ENCODE data around the gene DAB1.

Gene DAB1

GRCh38 chr1:57450981-57451380, 27.1 kb upstream of the DAB1 start:
- H3K9me3 ChIP-seq (ENCODE audit: insufficient read depth, low read length): no peaks in the 10 kb centered on the region
- H3K36me3 ChIP-seq (ENCODE audit: low read length): no peaks in the 10 kb centered on the region
- H3K79me2 ChIP-seq (ENCODE audit: insufficient read depth, low read length): no peaks in the 10 kb centered on the region
- H3K4me2 ChIP-seq (ENCODE audit: low read depth, low read length, poor library complexity, severe bottlenecking): no peak overlapping the region
- no peak overlapping the region for H2AFZ ChIP-seq (ENCODE audit: low read depth, low read length, severe bottlenecking)
- H3K27ac ChIP-seq (ENCODE audit: low read depth, low read length): no peak overlapping the region
- no peak for TF ChIP-seq CTCF (IDR thresholded peaks at IDR 0.05; ENCODE audit: insufficient read depth, low read length, poor library complexity, severe bottlenecking)
- H4K20me1 ChIP-seq (ENCODE audit: low read depth, low read length): no peaks in the 10 kb centered on the region
- no peak overlapping the region for H3K4me3 ChIP-seq (ENCODE audit: insufficient read depth, low read length, poor library complexity, severe bottlenecking)
- H3F3A ChIP-seq (ENCODE audit: insufficient read depth): no peaks in the 10 kb centered on the region
- no peaks in the 10 kb centered on the region for H3K27me3 ChIP-seq (ENCODE audit: low read length)
- H3K9ac ChIP-seq (ENCODE audit: low read length): no peak overlapping the region
- no peaks in the 10 kb centered on the region for H3K9me2 ChIP-seq (replicated peaks; ENCODE audit: insufficient read depth, low read length)

GRCh38 chr1:57447551-57447950, 23.7 kb upstream of the DAB1 start:
- Histone ChIP-seq H4K20me1 (ENCODE audit: low read depth, low read length) (no peaks in the 10 kb centered on the region), H3K27me3 (ENCODE audit: low read length) (no peaks in the 10 kb centered on the region), H3K9ac (ENCODE audit: low read length) (no peak overlapping the region), H3K9me3 (ENCODE audit: insufficient read depth, low read length) (no peaks in the 10 kb centered on the region), H3F3A (ENCODE audit: insufficient read depth) (no peaks in the 10 kb centered on the region), H3K79me2 (ENCODE audit: insufficient read depth, low read length) (no peaks in the 10 kb centered on the region), H3K36me3 (ENCODE audit: low read length) (no peaks in the 10 kb centered on the region), H2AFZ (ENCODE audit: low read depth, low read length, severe bottlenecking) (no peak overlapping the region), H3K4me3 (ENCODE audit: insufficient read depth, low read length, poor library complexity, severe bottlenecking) (no peak overlapping the region), H3K9me2 (replicated peaks; ENCODE audit: insufficient read depth, low read length) (no peaks in the 10 kb centered on the region), H3K27ac (ENCODE audit: low read depth, low read length) (no peak overlapping the region), H3K4me2 (ENCODE audit: low read depth, low read length, poor library complexity, severe bottlenecking) (no peak overlapping the region)
- TF ChIP-seq CTCF (IDR thresholded peaks at IDR 0.05; ENCODE audit: insufficient read depth, low read length, poor library complexity, severe bottlenecking) (no peak), EZH2phosphoT487 (conservative IDR thresholded peaks at IDR 0.05; ENCODE audit: low read length) (no peak)

GRCh38 chr1:57443004-57443403, 19.1 kb upstream of the DAB1 start:
- TF ChIP-seq EZH2phosphoT487 (conservative IDR thresholded peaks at IDR 0.05; ENCODE audit: low read length) (no peak), CTCF (IDR thresholded peaks at IDR 0.05; ENCODE audit: insufficient read depth, low read length, poor library complexity, severe bottlenecking) (no peak)

GRCh38 chr1:57440096-57440495, 16.2 kb upstream of the DAB1 start:
- Histone ChIP-seq H3K4me2 (ENCODE audit: low read depth, low read length, poor library complexity, severe bottlenecking) (no peak overlapping the region), H3K36me3 (ENCODE audit: low read length) (no peaks in the 10 kb centered on the region), H3K4me3 (ENCODE audit: insufficient read depth, low read length, poor library complexity, severe bottlenecking) (no peak overlapping the region), H3F3A (ENCODE audit: insufficient read depth) (no peaks in the 10 kb centered on the region), H3K27ac (ENCODE audit: low read depth, low read length) (no peak overlapping the region), H3K9me3 (ENCODE audit: insufficient read depth, low read length) (no peaks in the 10 kb centered on the region), H2AFZ (ENCODE audit: low read depth, low read length, severe bottlenecking) (no peak overlapping the region), H4K20me1 (ENCODE audit: low read depth, low read length) (no peaks in the 10 kb centered on the region), H3K9me2 (replicated peaks; ENCODE audit: insufficient read depth, low read length) (no peaks in the 10 kb centered on the region), H3K9ac (ENCODE audit: low read length) (no peak overlapping the region), H3K27me3 (ENCODE audit: low read length) (no peaks in the 10 kb centered on the region), H3K79me2 (ENCODE audit: insufficient read depth, low read length) (no peaks in the 10 kb centered on the region)
- TF ChIP-seq CTCF (IDR thresholded peaks at IDR 0.05; ENCODE audit: insufficient read depth, low read length, poor library complexity, severe bottlenecking): no peak
- no peak for TF ChIP-seq EZH2phosphoT487 (conservative IDR thresholded peaks at IDR 0.05; ENCODE audit: low read length)

More at GRCh38 chr1:57443004-57443403, 19.1 kb upstream of the DAB1 start:
- Histone ChIP-seq H3K9me3 (ENCODE audit: insufficient read depth, low read length) (no peaks in the 10 kb centered on the region), H3K9ac (ENCODE audit: low read length) (no peak overlapping the region), H2AFZ (ENCODE audit: low read depth, low read length, severe bottlenecking) (no peak overlapping the region), H3K36me3 (ENCODE audit: low read length) (no peaks in the 10 kb centered on the region), H3K79me2 (ENCODE audit: insufficient read depth, low read length) (no peaks in the 10 kb centered on the region), H3K27ac (ENCODE audit: low read depth, low read length) (no peak overlapping the region), H3K4me3 (ENCODE audit: insufficient read depth, low read length, poor library complexity, severe bottlenecking) (no peak overlapping the region), H3F3A (ENCODE audit: insufficient read depth) (no peaks in the 10 kb centered on the region), H3K4me2 (ENCODE audit: low read depth, low read length, poor library complexity, severe bottlenecking) (no peak overlapping the region), H4K20me1 (ENCODE audit: low read depth, low read length) (no peaks in the 10 kb centered on the region), H3K9me2 (replicated peaks; ENCODE audit: insufficient read depth, low read length) (no peaks in the 10 kb centered on the region), H3K27me3 (ENCODE audit: low read length) (no peaks in the 10 kb centered on the region)
